NCI-H82 treated with DMSO at 0.1 percent for 48 hours (cell line): ENCODE results near the gene SF3A2.

ENCODE experiments used
- DNase-seq: peaks from one replicate; lab custom pipeline; 2025; ENCODE audit not compliant: unreplicated experiment; lab: John Stamatoyannopoulos, UW

SF3A2 gene

DNA sequence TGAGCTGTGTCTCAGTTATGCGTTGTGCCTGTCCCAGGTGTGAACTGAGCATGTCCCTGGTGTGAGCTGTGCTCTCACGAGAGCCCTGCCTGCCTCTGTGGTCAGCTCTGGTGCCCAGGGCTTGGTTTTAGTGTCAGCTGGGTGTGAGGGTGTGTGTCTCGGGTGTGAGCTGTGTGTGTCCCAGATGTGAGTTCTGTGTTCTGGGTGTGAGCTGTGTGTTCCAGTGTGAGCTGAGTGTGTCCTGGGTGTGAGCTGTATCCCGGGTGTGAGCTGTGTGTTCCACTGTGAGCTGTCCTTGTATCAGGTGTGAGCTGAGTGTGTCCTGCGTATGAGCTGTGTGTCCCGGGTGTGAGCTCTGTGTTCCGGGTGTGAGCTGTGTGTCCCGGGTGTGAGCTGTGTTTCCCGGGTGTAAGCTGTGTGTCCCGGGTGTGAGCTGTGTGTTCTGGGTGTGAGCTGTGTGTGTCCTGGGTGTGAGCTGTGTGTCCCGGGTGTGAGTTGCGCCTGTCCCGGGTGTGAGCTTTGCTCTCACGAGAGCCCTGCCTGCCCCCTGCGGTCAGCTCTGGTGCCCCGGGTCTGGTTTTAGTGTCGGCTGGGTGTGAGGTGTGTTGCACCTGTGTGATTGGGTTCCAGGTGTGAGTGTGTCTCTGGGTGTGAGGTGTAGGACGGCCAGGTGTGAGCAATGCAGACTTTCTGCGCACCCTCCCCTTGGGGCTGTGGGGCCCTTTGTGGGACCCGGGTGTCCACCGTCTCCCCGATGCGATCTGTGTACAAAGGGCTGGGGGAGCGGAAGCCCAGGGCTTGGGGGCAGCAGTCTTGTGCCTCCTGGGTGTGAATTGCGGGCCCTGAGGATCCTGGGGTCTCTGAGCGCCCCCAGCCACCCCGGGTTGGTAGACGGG is 52.4 kb downstream of the SF3A2 start:
- no peak for DNase-seq

DNA sequence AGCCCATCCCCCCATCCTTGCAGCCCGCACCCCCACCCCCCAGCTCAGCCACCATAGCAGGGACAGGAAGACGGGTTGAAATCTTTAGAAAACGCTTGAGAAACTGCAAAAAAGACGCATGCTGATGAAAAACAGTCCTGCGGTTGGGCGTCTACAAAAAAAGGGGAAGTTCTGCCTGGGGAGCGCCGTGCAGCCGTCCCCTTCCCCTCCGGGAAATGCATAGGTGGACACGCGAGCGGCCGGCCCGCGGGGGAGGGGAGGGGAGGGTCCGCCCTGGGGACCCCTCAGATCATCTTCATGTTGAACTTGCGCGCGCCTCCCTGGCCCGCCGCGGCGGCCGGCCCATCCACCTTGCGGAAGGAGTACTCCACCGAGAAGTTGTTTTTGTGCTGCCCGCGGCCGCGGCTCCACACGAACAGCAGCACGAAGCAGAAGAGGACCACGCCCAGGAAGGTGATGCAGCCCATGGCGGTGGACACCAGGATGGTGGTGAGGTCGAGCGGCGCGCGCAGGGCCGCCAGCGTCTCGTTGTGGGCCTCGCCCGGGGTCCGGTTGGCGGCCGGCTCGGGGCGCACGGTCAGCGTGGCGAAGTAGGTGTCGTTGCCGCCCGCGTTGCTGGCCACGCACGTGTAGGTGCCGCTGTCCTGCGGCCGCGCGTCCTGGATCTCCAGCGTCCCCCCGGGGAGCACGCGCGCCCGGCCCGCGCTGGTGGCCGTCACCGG is 53.3 kb downstream of the SF3A2 start:
- DNase-seq: no peak

DNA sequence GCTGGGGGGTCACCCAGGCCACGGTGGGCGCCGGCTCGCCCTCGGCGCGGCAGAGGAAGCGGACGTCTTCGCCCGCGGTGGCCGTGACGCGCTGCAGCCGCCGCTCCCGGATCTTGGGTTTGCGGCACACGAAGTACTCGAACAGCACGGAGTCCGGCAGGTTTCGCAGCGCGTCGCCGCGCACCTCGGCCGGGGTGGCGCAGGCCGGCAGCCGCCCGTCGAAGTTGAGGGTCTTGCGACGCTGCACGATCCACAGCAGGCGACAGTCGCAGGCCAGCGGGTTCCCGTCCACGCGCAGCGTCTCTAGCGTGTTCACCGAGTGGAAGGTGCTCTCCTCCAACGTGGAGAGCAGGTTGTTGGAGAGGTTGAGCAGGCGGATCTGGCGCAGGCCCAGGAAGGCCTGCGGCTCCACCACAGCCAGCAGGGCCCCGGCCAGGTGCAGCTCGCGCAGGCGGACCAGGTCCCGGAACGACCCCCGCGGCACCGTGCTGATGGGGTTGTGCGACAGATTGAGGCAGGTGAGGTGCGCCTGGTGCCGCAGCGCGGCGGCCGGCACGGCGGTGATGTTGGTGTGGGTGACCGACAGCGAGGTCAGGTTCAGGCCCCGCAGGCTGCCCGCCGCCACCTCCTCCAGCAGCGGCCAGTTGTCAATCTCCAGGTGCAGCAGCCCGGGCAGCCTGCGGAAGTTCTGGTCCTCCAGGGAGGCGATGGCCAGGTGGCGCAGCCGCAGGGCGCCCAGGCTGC is 54.0 kb downstream of the SF3A2 start:
- no peak for DNase-seq

DNA sequence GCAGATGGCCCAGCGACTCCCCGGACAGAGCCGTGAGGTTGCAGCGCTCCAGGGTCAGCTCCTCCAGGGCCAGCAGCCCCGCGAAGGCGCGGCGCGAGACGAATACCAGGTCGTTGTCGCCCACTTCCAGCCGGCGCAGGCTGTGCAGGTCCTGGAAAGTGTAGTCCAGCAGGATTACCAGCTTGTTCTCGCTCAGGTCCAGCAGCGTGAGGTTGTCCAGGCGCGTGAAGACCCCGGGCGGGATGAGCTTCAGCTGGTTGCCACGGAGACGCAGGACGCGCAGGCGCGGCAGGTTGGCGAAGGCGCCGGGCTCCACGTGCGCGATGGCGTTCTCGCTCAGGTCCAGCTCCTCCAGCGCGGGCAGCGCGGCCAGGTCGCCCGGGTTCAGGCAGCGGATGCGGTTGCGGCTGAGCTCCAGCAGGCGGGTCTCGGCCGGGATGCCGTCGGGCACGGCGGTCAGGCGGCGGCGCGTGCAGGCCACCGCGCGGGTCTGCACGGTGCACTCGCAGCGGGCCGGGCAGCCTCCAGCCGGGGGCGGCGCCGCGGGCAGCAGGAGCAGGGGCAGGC is 54.6 kb downstream of the SF3A2 start:
- DNase-seq: no peak

DNA sequence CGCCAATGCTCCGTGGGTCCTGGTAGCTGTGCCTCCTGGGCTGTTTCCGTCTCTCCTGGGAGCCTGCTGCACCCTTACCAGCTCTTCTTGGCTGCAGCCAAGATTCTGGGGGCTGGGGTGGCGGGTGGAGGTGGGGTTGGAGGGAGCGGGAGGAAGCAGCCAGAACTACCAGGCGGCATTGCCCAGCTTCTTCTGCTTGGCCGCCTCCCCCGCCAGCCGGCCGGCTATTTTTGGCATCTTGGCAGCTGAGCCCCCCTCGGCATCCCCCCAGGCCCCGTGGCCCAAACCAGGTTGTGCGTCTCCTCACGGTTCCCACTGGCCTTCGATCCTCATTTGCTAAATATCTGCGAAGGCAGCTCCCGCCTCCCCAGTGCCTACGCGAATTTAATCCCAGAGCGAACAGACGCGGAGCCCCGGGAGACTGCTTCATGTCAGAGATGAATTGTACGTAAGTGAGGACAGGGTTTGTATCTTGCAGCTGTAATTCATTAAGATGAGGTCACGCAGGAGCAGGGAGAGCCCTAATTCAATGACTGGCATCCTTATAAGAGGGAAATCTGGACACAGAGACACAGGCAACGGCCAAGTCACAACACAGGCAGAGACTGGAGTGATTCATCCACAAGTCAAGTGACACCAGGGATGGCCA is 58.2 kb downstream of the SF3A2 start:
- DNase-seq: no peak

DNA sequence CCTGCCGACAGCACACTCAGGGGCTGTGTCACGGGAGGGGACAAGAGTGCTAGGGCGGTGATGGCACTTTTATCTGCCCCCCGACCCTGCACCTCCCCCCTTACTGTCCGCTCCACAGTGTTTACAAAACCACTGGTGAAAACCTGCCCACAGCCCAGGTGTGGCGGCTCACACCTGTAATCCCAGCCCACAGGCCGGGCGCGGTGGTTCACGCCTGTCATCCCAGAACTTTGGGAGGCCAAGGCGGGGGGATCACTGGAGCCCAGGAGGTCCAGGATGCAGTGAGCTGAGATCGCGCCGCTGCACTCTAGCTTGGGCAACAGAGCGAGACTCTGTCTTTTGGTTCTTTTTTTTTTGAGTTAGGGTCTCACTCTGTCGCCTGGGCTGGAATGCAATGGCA is 59.5 kb downstream of the SF3A2 start:
- DNase-seq: no peak
